Ascending aorta (tissue), 2 donors: ENCODE results near the gene MT4. TPM values are rescaled to one million over a fixed set of nuclear protein-coding genes. Genes with fewer than 3 reads are reported as not detected.

Experiments
- DNase-seq, 2 donors: peaks; one replicate each; pipeline ENCODE4 v3.0.0-alpha.2; 2019; ENCODE audit warnings: low spot score in 2 of 2
- H3K27ac ChIP-seq, 2 donors: fragments of 200-600 bp; sonication (generic); one replicate each; pipeline ENCODE4 v1.5.1; 2016 to 2017; ENCODE audit warnings: mild to moderate bottlenecking in 1 of 2
- H3K27me3 ChIP-seq: fragments of 200-600 bp; sonication (generic); one replicate; pipeline ENCODE4 v1.5.1; 2017
- H3K36me3 ChIP-seq, 2 donors: fragments of 200-600 bp; sonication (generic); one replicate each; pipeline ENCODE4 v1.5.1; 2016
- H3K4me1 ChIP-seq, 2 donors: fragments of 200-600 bp; sonication (generic); one replicate each; pipeline ENCODE4 v1.5.1; 2016 to 2017; ENCODE audit warnings: mild to moderate bottlenecking in 1 of 2
- H3K4me3 ChIP-seq, 2 donors: fragments of 200-600 bp; sonication (generic); one replicate each; pipeline ENCODE4 v1.5.1; 2016 to 2017; ENCODE audit warnings: mild to moderate bottlenecking in 1 of 2
- H3K9me3 ChIP-seq, 2 donors: fragments of 200-600 bp; sonication (generic); one replicate each; pipeline ENCODE4 v1.5.1; 2016
- CTCF ChIP-seq, 3 experiments: fragments of 200-600 bp in 2 of 3; fragments of 450-650 bp in 1 of 3; sonication (generic) in 2 of 3; IDR thresholded peaks; one replicate each; pipeline ENCODE4 v1.5.1; 2016 to 2019; ENCODE audit warnings: antibody characterized with exemption in 3 of 3, mild to moderate bottlenecking in 1 of 3, moderate library complexity in 1 of 3
- intact Hi-C: fragments of 100-400 bp; cut with DNase I; formaldehyde crosslinking; loops from one replicate; pipeline ENCODE4 v1.15.1; 2023
- total RNA-seq: library from RNA; depleted of rRNA; stranded (reverse); fragments of >200 nt; gene quantifications from one replicate; pipeline ENCODE4 v1.1.0, GENCODE V29; 2016

Gene MT4
- total RNA-seq, 1 donor from 2014 or later = not detected

- no peaks in the 10 kb centered on the region for H3K36me3 ChIP-seq
- no peaks in the 10 kb centered on the region for H3K9me3 ChIP-seq
- DNase-seq = peak in 1 of 2 donors; percentile 53
- peaks cover 5% of the 10 kb centered on the region for H3K27me3 ChIP-seq
- intact Hi-C loops = no loop called here
- H3K4me1 ChIP-seq = peaks cover 6 to 8% of the 10 kb centered on the region in 2 donors
- no peak for TF ChIP-seq CTCF (IDR thresholded peaks at IDR 0.05)
- H3K27ac ChIP-seq = no peak overlapping the region
- H3K4me3 ChIP-seq = peak overlapping the region; percentile 59 to 65
Observed at GRCh38 chr16:56588781-56589140, 23.9 kb downstream of the MT4 start.

- H3K36me3 ChIP-seq = no peaks in the 10 kb centered on the region
- intact Hi-C loops = no loop called here
- peaks cover 6 to 8% of the 10 kb centered on the region in 2 donors for H3K4me1 ChIP-seq
- H3K27me3 ChIP-seq = peaks cover 5% of the 10 kb centered on the region
- TF ChIP-seq CTCF (IDR thresholded peaks at IDR 0.05) = no peak
- H3K4me3 ChIP-seq = peak within 1 kb of the TSS; percentile 59 to 65
- peak in 1 of 2 donors; percentile 49 for DNase-seq
- no peak within 1 kb of the TSS for H3K27ac ChIP-seq
- H3K9me3 ChIP-seq = no peaks in the 10 kb centered on the region
Observed at GRCh38 chr16:56589141-56590039, 24.5 kb downstream of the MT4 start, which contains the start of gene MT3. Gene MT3, plus strand, starts transcription at chr16:56589528. Its CDS starts 63 bp downstream, at chr16:56589591.

GRCh38 chr16:56591377-56592060 is 26.6 kb downstream of the MT4 start:
- H3K4me3 ChIP-seq = no peak overlapping the region
- DNase-seq = peak in 1 of 2 donors; percentile 22
- no peak for TF ChIP-seq CTCF (IDR thresholded peaks at IDR 0.05)
- H3K9me3 ChIP-seq = no peaks in the 10 kb centered on the region
- peaks cover 6 to 8% of the 10 kb centered on the region in 2 donors for H3K4me1 ChIP-seq
- intact Hi-C loops = no loop called here
- H3K27ac ChIP-seq = no peak overlapping the region
- H3K36me3 ChIP-seq = no peaks in the 10 kb centered on the region
- H3K27me3 ChIP-seq = peaks cover 5% of the 10 kb centered on the region

- Histone ChIP-seq H3K4me1 (peaks cover 6 to 8% of the 10 kb centered on the region in 2 donors), H3K9me3 (no peaks in the 10 kb centered on the region), H3K36me3 (no peaks in the 10 kb centered on the region), H3K27ac (no peak overlapping the region), H3K4me3 (no peak overlapping the region), H3K27me3 (peaks cover 5% of the 10 kb centered on the region)
- intact Hi-C loops = no loop called here
- no peak for DNase-seq
- TF ChIP-seq CTCF (IDR thresholded peaks at IDR 0.05) = no peak
Observed at GRCh38 chr16:56593573-56594291, 28.9 kb downstream of the MT4 start.

GRCh38 chr16:56594292-56594619 is 29.4 kb downstream of the MT4 start:
- TF ChIP-seq CTCF (IDR thresholded peaks at IDR 0.05) = no peak
- intact Hi-C loops = no loop called here

More at GRCh38 chr16:56594292-56594619, 29.4 kb downstream of the MT4 start:
- peaks cover 1 to 5% of the 10 kb centered on the region in 2 donors for H3K4me1 ChIP-seq
- DNase-seq = no peak
- no peak overlapping the region for H3K4me3 ChIP-seq
- H3K27me3 ChIP-seq = peaks cover under 1% of the 10 kb centered on the region
- H3K36me3 ChIP-seq = no peaks in the 10 kb centered on the region
- no peaks in the 10 kb centered on the region for H3K9me3 ChIP-seq
- no peak overlapping the region for H3K27ac ChIP-seq
